GM21423 (cell line): ENCODE data around the gene DYRK4.

Experiments used
- ATAC-seq: cut with Tn5 transposase; IDR thresholded peaks from one replicate; pipeline ENCODE4 v1.9.1; 2021; ENCODE audit warnings: mild to moderate bottlenecking, moderate library complexity; ENCODE audit not compliant: unreplicated experiment

Gene DYRK4

GRCh38 chr12:4563336-4563735 is 1.3 kb downstream of the DYRK4 start:
- no peak for ATAC-seq

GRCh38 chr12:4564818-4565217 is 2.8 kb downstream of the DYRK4 start:
- no peak for ATAC-seq

- no peak for ATAC-seq
Observed at GRCh38 chr12:4566474-4566873, 4.5 kb downstream of the DYRK4 start.

GRCh38 chr12:4567073-4567881 is 5.3 kb downstream of the DYRK4 start:
- peak; percentile 53 for ATAC-seq

GRCh38 chr12:4569261-4569660 is 7.3 kb downstream of the DYRK4 start:
- ATAC-seq, result no peak

- no peak for ATAC-seq
Observed at GRCh38 chr12:4572680-4573079, 10.7 kb downstream of the DYRK4 start.

- ATAC-seq, result no peak
Observed at GRCh38 chr12:4579305-4580102, 17.5 kb downstream of the DYRK4 start.

- no peak for ATAC-seq
Observed at GRCh38 chr12:4580281-4580688, 18.3 kb downstream of the DYRK4 start.

GRCh38 chr12:4584281-4584680 is 22.3 kb downstream of the DYRK4 start:
- no peak for ATAC-seq

GRCh38 chr12:4584896-4585295 is 22.9 kb downstream of the DYRK4 start:
- no peak for ATAC-seq

- no peak for ATAC-seq
Observed at GRCh38 chr12:4586500-4586899, 24.5 kb downstream of the DYRK4 start.

GRCh38 chr12:4587108-4587507 is 25.1 kb downstream of the DYRK4 start:
- ATAC-seq, result no peak

- ATAC-seq, result no peak
Observed at GRCh38 chr12:4588916-4589315, 26.9 kb downstream of the DYRK4 start.

- ATAC-seq, result no peak
Observed at GRCh38 chr12:4589941-4590340, 27.9 kb downstream of the DYRK4 start.

GRCh38 chr12:4591180-4591687 is 29.2 kb downstream of the DYRK4 start:
- ATAC-seq, result no peak

GRCh38 chr12:4595881-4596280 is 33.9 kb downstream of the DYRK4 start:
- ATAC-seq, result no peak

GRCh38 chr12:4603421-4603820 is 41.4 kb downstream of the DYRK4 start:
- ATAC-seq, result no peak

GRCh38 chr12:4603946-4604345 is 41.9 kb downstream of the DYRK4 start:
- no peak for ATAC-seq

- peak; percentile 93 for ATAC-seq
Observed at GRCh38 chr12:4604684-4605193, 42.7 kb downstream of the DYRK4 start.

- ATAC-seq, result no peak
Observed at GRCh38 chr12:4607056-4607455, 45.0 kb downstream of the DYRK4 start.

- ATAC-seq, result no peak
Observed at GRCh38 chr12:4609071-4609470, 47.1 kb downstream of the DYRK4 start.

- no peak for ATAC-seq
Observed at GRCh38 chr12:4610481-4610880, 48.5 kb downstream of the DYRK4 start.
